GM12865 (cell line): ENCODE results near the gene MAP3K19.
A peak's percentile ranks its signal among the peaks of the same experiment; 100 is the strongest.
"Not testable (repeated sequence)": the region's sequence is repeated elsewhere in the genome, so short reads cannot be mapped to it uniquely, and the experiment has no call there.

Experiments
- DNase-seq: peaks from one replicate; pipeline ENCODE4 v3.0.0; 2010; ENCODE audit warnings: low read depth
- H3K4me3 ChIP-seq: 2 replicates; pipeline ENCODE4 v1.5.1; 2011; ENCODE audit warnings: mild to moderate bottlenecking, low read depth, low read length, control low read depth
- CTCF ChIP-seq: IDR thresholded peaks from 2 replicates; pipeline ENCODE4 v1.5.1; 2011; ENCODE audit warnings: low read length, control low read depth, low read depth, inconsistent platforms; ENCODE audit not compliant: insufficient read depth; ENCODE audit errors: missing control alignments

MAP3K19 gene

GRCh38 chr2:134988994-134989605 is 58.1 kb downstream of the MAP3K19 start:
- peak; percentile 8 for TF ChIP-seq CTCF
- no peak overlapping the region for H3K4me3 ChIP-seq
- peak; percentile 9 for DNase-seq

DNA sequence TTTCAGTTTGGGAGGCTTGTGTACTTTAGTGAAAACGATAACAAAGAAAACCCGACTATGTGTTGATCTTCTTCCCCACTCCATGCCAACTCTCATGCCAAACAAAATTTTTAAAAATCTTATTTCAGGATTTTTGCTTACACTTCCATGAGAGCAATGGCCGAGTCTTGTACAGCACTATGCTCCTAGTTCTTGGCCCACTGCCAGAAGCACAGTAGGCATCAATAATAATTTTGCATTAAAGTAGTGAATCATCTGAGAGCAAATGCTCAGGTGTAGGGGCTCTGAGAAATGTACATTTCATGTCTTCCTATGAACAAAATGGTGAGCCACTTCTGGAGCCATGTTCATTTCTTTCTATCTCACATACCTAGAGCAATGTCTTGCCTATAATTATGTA is 62.2 kb downstream of the MAP3K19 start:
- no peak for TF ChIP-seq CTCF
- no peak overlapping the region for H3K4me3 ChIP-seq
- DNase-seq = no peak

- no peak for TF ChIP-seq CTCF
- DNase-seq = peak; percentile 37
- H3K4me3 ChIP-seq = no peak overlapping the region
These were observed 64.6 kb downstream of the MAP3K19 start for GRCh38 chr2:134982603-134983002.

- no peak overlapping the region for H3K4me3 ChIP-seq
- no peak for DNase-seq
- no peak for TF ChIP-seq CTCF
These were observed 66.6 kb downstream of the MAP3K19 start for GRCh38 chr2:134980639-134981038.

GRCh38 chr2:134979221-134979620 is 68.0 kb downstream of the MAP3K19 start:
- no peak for TF ChIP-seq CTCF
- H3K4me3 ChIP-seq = no peak overlapping the region
- no peak for DNase-seq

DNA sequence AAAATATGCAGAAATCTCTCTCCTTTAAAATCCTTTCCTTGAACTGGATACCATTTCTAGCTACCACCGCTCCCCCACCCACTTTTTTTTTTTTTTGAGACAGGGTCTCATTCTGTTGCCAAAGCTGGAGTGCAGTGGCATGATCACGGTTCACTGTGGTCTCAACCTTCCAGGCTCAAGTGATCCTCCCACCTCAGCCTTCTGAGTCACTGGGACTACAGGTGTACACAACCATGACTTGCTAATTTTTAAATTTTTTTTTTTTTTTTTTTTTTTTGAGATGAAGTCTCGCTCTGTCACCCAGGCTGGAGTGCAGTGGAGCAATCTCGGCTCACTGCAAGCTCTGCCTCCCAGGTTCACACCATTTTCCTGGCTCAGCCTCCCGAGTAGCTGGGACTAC is 70.1 kb downstream of the MAP3K19 start:
- H3K4me3 ChIP-seq = not testable (repeated sequence)

GRCh38 chr2:134976074-134976702 is 71.1 kb downstream of the MAP3K19 start:
- DNase-seq = no peak
- TF ChIP-seq CTCF = no peak
- H3K4me3 ChIP-seq = no peak overlapping the region

More for the DNA sequence above, 70.1 kb downstream of the MAP3K19 start:
- DNase-seq = not testable (repeated sequence)
